AG09319 (cell line): ENCODE data around the gene ATE1.

Source experiments
- DNase-seq: peaks from one replicate; pipeline ENCODE4 v3.0.0-alpha.2; 2010; ENCODE audit warnings: low read depth; ENCODE audit errors: extremely low read depth
- TF ChIP-seq, protein P1 (sequence below): IDR thresholded peaks from 2 replicates; pipeline ENCODE4 v1.5.1; 2011; ENCODE audit warnings: low read depth, mild to moderate bottlenecking, inconsistent platforms, low read length, moderate library complexity

ATE1 gene

GRCh38 chr10:121739114-121739513 is 188.7 kb downstream of the ATE1 start:
- TF ChIP-seq, protein P1, sequence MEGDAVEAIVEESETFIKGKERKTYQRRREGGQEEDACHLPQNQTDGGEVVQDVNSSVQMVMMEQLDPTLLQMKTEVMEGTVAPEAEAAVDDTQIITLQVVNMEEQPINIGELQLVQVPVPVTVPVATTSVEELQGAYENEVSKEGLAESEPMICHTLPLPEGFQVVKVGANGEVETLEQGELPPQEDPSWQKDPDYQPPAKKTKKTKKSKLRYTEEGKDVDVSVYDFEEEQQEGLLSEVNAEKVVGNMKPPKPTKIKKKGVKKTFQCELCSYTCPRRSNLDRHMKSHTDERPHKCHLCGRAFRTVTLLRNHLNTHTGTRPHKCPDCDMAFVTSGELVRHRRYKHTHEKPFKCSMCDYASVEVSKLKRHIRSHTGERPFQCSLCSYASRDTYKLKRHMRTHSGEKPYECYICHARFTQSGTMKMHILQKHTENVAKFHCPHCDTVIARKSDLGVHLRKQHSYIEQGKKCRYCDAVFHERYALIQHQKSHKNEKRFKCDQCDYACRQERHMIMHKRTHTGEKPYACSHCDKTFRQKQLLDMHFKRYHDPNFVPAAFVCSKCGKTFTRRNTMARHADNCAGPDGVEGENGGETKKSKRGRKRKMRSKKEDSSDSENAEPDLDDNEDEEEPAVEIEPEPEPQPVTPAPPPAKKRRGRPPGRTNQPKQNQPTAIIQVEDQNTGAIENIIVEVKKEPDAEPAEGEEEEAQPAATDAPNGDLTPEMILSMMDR, result no peak
- no peak for DNase-seq

DNA sequence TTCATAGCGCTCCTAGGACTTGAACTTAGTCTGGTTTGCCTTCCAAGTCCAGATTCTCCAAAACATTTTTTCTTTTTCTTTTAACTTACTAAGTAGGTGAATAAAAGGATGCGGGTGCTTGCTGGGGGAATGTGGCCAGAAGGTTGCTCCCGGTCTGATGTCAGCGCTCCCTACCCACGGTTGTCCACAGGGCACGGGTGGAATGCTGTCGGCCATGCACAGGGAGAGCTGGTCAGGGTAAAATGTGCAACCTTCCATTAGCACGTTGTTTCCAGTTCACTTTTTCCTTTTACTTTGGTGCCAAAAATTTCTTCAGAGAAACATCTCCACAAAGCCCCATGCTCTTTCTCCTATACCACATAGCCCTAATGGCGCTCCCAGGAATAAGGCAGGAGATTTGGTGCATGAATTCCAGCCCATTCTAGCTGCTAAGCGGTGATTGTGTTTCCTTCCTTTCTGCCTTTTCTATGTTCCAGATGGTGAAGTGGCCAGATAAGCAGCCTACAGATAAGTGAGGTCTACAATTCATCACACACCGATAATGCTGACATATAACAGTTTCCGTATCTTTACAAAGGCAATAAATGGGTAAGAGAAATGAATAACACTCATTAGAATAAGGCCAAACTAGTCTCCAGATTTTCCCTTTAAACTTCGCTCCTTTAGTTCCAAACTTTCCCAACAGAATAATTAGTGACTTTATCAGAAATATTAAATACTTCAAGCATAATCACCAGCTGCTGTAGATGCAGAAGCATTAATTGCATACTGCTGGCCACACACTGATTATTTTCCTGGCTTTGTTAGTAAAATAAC is 191.3 kb downstream of the ATE1 start:
- DNase-seq, result no peak
- TF ChIP-seq, protein P1, result no peak

DNA sequence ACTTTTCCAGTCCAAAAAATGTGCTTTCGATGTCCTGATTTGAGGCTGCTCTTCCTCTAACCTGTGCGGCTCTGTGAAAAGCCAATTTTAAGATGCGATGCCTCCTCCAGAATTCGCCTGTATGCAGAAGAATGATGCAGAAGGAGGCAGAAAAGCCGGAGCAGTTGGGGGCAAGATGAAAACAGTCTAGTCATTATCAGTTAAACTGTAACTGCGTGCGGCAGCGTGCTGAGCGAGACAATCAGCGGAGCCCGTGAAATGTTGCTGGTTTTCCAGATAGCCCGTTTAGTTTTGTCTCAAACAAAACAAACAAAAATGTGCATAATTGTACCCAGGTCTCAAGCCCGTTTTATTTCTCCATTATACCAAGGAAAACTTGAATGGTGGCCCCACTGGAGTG is 192.6 kb downstream of the ATE1 start:
- DNase-seq, result no peak
- TF ChIP-seq, protein P1, result no peak

DNA sequence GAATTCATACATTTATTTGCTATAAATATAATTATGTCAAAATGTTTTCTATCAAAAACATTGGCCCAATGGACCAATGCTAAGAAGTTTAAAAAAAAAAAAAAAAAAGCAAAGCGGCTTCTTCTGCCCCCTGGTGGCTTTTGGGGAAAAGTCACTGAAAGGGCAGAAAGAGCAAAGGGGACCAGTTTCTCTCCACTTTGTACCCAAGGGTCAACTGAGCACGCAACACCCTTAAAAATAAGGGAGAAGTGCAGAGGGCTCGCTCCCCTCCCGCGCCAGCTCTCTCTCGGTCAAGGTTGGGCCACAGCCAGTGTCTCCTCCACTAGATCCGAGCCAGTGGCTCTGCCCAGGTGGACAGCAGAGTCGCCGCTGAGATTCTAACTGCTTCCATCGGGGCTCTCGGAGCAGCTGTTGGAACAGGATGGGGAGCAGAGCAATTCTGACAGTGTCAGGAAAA is 193.2 kb downstream of the ATE1 start:
- no peak for DNase-seq
- TF ChIP-seq, protein P1, result peak; percentile 67

- DNase-seq, result no peak
- TF ChIP-seq, protein P1, result no peak
Measured at GRCh38 chr10:121732656-121733445, 195.0 kb downstream of the ATE1 start.

GRCh38 chr10:121732172-121732571 is 195.7 kb downstream of the ATE1 start:
- TF ChIP-seq, protein P1, result no peak
- no peak for DNase-seq

DNA sequence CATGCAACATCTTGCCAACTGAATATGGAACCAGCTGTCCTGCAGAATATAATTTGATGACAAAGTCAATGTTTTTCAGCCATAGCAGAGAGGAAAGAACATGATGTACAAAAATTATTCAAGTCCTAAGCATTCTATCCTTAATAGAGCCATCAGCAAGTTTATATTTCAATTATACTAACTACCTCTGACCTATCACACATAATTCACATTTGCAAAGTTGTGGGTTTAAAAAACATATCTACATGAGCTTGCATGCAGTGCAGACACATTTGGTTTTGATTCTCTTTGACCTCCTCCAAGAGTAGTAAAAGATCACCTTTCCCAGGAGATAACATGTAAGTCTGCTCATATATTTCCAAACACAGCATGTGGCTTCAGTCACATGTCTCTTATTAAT is 203.5 kb downstream of the ATE1 start:
- TF ChIP-seq, protein P1, result no peak
- DNase-seq, result no peak
